GM21717 (cell line): ENCODE measurements around the gene ITPRIPL2.

ENCODE experiments used
- ATAC-seq: cut with Tn5 transposase; IDR thresholded peaks from one replicate; pipeline ENCODE4 v1.9.1; 2021; ENCODE audit warnings: mild to moderate bottlenecking, moderate library complexity; ENCODE audit not compliant: unreplicated experiment

The ITPRIPL2 gene

DNA sequence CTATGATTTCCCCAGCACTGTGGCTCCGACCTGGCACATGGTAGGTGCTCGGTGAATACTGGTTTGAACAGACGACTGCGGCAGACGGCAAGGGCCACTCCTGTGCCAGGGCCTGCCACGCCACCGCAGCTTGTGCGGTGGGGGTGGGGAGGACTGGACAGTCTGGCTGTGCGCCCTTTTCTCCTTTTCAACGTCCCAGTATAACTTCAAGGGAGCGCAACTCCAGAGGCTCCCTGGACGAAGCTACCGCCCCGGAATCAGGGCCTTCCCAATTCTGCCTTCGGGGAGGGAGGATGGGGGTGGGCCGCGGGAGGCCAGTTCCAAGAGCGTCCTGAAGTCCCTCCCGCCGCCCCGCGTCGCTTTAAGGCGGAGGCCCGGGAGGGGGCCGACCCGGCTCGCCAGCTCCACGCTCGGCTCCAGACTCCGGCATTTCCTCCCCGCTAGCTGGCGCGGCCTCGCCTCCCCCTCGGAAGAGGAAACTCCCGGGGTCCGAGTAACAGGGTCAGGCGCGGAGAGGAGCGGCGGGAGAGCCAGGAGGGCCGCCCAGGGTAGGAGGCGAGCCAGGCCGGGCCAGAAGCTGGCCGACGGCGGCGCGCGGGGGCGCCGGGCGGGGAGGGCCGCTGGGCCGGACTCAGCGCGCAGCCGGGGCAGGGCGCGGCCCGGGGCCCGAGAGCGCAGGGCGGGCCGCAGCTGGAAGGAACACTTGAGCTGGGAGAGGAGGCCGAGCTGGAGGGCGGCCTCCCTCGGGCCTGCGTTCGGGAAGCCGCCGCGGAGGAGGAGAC, at the start of gene ITPRIPL2:
Gene ITPRIPL2 (plus strand): TSS at position 388 of the 782 bp plus-strand sequence. CDS start 498 bp downstream, outside the sequence.
- no peak for ATAC-seq

DNA sequence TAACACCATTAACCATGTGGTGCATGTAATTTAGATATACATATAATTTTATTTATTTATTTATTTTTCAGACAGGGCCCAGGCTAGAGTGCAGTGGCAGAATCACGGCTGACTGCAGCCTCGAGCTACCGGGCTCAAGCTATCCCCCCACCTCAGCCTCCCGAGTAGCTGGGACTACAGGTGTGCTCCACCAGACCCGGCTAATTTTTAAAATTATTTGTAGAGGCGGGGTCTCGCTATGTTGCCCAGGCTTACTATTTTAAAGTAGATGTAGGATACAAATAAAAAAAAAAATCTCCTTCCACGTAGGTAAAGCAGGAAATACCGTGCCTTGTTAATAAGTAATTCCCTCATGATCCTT, 46.8 kb upstream of the ITPRIPL2 start:
- no peak for ATAC-seq

DNA sequence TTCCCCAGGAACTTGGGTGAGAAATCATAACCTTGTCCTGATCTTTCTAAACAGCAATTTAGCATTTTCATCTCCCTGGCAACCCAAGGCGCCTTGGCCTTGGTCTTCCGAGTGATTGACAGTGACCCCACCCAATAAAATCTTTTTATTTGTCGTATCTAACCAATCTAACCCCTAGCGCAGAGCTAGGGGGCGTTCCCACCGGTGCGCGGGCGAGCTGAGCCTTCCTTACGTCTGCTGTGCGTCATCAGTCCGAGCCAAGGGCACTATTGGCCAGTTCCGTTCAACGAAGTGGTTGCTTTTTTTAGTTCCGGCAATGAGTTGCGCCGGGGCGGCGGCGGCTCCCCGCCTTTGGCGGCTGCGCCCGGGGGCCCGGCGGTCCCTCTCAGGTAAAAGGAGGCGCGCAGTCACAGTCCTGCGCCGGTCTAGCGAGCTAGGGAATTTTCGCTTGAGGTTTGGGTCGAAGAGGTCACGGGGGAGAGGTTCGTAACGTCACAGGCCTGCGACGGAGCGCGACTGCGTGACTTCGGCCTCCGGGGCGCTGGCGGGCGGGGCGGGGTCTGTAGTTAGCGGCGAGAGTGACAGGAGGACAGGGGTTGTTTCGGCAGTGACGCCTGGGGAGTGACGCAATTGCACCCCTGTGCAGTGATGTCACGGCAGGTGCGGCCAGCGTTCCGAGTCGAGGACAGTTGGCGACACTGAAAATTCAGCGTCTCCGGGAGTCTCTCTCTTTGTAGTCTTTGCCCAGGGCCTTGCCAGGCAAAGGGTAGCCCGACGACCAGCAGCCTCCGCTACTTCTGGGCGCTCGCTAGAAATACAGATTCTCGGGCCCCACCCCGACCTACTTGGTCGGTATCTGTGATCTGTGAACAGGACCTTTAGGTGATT, 46.2 kb upstream of the ITPRIPL2 start, which contains the start of gene COQ7:
Gene COQ7 (plus strand): TSS at position 266 of the 888 bp plus-strand sequence. CDS start 51 bp downstream, at position 317.
- peak; percentile 92 for ATAC-seq

DNA sequence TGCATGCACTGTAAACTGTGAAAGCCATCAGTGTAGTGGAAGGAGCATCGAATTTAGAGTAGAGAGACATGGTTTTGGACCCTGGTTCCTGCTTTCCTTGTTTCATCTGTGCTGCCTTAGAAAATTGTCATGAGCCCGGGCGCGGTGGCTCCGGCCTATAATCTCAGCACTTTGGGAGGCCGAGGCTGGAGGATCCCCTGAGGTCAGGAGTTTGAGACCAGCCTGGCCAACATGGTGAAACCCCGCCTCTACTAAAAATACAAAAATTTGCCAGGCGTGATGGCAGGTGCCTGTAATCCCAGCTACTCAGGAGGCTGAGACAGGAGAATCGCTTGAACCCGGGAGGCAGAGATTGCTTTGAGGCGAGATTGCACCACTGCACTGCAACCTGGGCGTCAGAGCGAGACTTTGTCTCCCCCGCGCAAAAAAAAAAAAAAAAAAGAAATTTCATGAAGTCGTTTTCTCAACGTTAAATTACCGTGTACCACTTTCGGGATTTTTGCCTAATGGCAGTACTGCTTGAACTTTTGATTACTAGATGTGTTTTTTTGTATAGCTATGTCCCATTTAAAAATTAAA, 45.4 kb upstream of the ITPRIPL2 start:
- no peak for ATAC-seq

DNA sequence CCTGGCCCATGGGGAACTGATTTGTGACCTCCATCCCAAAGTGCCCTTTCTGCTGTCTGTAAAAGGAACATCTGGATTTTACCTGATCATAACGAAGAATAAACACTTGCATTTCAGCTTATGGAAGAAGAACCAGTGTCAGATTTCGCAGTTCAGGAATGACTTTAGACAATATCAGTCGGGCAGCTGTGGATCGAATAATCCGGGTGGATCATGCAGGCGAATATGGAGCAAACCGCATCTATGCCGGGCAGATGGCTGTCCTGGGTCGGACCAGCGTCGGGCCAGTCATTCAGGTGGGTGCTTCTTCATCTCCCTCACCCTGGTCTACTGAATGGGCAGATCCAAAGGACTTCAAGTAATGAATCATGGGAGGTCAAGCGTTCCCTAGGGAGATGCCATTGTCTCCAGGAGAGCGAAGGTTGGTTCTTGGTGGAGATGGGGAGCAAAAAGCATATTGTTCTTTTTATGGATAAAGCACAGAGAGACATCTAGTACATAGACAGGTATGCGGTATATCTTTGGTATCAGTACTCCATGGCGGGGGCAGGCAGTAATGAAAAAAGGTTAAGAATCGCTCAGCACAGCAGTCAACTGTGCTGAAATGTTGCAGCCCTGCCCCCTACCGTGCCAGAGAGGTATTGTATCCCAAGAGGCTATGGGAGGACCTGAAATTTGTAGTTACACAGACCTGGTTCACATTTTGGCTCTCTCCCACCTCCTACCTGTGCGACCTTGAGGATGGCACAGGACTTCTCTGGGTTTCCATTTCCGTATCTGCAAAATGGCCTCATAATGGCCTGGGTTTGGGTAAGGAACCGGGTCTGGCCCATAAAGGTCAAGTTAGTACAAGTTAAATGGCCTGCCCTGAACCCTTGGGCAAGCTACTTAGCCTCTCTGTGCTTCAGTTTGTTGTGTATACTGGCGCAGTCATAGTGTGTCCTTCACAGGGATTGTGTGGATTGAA, 41.7 kb upstream of the ITPRIPL2 start:
- no peak for ATAC-seq

DNA sequence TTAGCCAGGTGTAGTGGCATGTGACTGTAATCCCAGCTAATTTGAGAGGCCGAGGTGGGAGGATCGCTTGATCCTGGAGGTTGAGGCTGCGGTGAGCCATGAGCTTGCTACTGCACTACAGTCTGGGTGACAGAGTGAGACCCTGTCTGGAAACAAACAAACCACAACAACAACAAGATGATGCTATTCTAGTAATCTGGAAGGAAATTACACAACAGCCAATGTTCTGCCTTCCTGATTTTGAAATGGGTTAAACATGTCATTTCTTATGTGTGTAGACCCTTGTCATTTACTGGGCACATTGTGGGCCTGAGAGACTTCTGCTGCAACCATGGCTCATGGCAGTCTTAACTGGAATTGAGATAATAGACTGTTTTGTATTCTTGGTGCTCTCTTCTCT, 40.4 kb upstream of the ITPRIPL2 start:
- ATAC-seq: no peak

DNA sequence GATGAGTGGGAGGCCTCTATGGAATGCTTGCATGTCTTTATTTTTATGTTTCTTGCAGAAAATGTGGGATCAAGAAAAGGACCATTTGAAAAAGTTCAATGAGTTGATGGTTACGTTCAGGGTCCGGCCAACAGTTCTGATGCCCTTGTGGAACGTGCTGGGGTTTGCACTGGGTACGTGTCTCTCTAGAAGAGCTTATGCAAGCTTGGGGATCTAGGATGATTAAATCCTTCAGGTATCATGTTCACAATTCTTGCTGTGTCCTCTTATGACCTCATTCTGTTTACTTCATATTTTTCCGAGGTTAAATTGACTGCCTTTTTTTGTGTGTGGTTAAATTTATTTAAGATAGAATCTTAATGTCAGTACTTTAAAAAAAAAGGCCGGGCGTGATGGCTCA, 39.9 kb upstream of the ITPRIPL2 start:
- no peak for ATAC-seq

DNA sequence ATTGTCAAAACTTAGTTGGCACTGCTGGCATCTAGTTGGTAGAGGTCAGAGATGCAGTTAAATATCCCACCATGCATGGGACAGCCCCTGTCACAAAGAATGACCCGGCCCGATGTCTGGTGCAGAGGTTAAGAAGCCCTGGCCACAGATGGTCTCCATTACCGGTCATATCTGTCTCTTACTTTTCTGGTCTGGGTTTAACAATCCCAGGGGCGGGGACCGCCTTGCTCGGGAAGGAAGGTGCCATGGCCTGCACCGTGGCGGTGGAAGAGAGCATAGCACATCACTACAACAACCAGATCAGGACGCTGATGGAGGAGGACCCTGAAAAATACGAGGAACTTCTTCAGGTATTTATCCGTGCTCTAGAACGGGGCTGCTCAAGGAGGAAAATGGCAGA, 38.3 kb upstream of the ITPRIPL2 start:
- no peak for ATAC-seq

DNA sequence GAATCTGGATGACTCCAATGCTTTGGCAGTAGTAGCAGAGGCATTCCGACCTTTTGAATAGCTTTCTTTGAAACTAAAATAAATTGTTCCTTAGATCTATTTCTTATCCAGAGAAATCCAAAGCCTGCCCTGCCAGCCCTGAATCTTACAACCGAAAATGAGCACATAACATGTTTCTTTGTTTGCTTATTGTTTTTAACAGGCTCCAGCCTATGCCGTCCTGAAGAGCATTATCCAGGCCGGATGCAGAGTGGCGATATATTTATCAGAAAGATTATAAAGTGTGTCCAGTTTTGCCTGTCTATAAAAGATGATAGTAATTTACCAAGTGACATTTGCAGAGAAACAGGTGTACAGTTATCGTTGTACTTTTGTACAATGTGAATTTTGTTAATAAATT, 35.9 kb upstream of the ITPRIPL2 start:
- no peak for ATAC-seq

DNA sequence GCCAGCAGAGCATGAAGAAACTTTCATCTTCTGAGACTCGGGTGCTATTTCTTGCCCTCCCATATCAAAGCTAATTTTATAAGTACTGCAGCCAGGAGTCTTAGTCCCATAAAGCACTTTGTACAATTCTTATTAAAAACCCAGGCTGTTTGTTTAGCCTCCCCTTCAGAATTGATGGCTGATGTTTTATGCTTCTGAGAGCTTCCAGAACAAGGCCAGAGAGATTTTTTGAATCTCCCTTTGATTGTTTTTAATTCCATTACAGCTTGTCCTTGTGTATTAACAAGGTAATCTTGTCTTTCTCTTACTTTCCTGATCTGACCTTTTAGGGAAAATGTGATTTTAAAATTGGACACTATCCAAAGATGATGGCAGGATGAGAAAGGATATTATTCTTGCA, 30.1 kb upstream of the ITPRIPL2 start:
- no peak for ATAC-seq

DNA sequence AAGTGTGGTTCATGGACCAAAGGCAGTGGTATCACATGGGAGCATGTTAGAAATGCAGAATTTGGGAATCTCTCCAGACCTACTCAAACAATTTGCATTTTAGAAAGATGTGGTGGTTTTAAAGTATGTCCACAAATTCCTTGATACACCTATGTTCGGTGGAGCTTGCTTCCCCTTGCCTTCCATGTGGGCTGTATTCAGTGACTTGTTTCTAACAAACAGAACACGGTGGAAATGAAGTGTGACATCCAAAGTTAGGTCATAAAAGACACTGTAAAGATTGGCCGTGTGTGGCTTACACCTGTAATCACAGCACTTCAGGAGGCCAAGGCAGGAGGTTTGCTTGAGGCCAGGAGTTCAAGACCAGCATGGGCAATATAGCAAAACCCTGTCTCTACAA, 29.6 kb upstream of the ITPRIPL2 start:
- no peak for ATAC-seq

DNA sequence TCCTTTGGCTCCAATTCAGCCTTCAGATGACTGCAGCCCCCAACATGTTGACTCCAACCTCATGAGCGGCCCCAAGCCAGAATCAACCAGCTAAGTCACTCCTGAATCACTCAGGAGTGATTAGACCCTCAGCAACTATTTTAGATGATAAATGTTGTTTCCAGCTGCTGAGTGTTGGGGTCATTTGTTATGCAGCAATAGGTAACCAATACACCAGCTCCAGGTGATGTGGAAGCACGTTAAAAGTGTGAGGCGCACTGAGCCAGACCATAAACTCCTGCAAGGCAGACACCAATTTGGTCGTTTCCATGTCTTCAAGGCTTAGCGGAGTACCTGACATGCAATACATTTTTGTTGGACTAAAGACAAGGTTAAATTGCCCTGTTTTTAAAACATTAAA, 28.9 kb upstream of the ITPRIPL2 start:
- ATAC-seq: no peak

DNA sequence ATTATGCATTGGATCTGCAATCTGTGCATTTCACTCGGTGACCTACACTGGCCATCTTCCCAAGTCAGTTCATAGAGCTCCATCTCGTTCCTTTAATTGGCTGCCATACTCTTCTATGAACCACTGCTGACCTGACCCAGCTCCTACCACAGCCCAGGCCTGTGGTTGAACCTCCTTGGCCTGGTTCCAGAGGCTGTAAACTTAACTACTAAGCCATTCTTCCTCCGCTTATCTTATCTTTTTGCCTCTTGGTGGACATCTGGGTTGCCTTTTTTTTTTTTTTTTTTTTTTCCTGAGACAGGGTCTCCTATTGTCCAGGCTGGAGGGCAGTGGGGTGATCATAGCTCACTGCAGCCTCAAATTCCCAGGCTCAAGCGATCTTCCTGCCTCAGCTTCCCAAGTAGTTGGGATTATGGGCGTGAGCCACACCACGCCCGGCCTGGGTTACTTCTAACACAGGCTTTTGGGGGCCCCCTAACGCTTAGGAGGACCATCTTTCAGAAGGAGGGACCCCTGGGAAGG, 28.0 kb upstream of the ITPRIPL2 start:
- no peak for ATAC-seq

DNA sequence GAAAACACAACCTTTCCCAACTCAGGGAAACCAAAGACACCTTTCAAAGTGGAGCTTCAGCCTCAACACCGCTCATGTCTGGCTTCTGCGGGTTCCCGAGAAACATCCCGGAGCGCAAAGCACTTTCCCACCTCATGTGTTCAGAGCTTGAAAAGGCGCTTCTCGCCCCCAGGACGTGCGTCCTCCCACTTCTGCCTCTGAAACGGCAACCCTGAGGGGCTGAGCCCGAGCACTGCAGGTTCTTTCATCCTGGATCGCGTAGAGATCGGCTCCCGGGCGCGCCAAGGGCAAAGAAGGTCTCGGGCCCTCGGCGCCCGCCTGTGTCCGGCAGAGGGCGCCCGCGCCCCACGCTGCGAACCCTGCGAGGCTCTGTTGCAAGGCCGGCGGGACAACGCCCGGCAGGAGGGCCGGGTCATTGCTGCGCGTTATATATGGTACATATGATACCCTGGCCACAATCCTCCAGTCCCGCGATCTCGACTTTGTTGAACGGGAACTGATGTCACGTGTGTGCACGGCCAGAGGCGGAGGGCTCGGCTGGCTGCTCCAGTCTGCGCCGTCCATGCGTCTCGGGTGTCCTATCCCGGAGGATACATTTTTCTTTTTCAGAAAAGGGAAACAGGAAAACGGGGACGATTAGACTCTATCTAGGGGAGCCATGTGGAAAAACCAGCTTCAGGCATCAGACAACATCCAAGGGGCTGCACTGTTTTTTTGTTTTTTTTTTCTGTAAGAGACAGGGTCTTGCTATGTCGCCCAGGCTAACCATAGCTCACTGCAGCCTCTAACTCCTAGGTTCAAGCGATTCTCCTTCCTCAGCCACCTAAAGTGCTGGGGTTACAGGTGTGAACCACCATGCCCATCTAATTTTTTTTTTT, 27.2 kb upstream of the ITPRIPL2 start:
- peak; percentile 78 for ATAC-seq

DNA sequence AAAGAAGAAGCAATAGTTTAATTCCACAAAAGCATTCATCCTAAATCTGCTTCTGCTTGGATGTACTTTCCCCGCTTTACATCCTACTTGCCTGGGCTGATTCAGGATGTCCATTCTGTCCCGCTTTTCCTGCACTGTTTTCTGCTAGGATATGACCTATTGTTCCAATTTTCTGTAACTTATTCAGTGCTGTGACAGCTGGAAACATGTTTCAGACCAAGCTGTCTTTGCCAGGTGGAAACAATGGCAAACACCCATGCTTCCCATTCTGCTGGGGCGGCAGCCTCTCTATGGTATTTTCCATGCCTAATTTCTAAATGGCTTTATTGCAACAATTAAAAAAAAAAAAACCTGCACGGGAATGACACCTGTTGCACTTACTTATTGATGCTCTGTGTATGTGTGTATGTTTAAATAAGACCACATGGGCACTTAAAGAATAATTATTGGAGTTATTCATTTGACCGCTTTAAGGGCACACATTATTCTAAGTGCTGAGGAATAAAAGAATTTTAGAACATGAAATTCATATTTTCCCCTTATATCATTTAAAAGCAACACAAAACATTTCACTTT, 25.3 kb upstream of the ITPRIPL2 start:
- no peak for ATAC-seq

DNA sequence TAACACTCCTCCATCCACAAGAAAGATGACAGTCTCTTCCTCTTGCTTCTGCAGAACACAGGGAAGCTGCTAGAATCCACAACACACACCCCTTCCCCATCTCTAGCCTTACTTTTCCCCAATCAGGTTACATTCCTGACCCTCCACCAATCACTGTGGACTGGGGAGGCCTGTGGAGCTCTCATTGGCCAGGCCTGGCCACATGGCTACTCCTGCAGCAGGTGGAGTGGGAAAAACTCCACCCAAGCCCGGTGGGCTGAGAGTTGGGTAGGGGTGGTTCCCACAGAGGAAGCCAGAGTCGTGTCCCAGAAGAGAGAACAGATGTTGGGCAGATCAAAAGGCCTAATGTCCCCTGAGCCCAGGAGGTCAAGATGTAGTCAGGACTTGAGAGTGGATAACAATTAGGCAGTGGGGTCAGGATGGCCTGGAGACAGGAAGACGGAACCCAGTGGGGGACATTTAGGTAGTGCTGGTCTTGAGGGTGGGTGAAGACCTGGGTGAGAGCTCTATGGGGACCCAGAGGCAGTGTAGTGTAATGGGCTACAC, 24.3 kb upstream of the ITPRIPL2 start:
- ATAC-seq: no peak

DNA sequence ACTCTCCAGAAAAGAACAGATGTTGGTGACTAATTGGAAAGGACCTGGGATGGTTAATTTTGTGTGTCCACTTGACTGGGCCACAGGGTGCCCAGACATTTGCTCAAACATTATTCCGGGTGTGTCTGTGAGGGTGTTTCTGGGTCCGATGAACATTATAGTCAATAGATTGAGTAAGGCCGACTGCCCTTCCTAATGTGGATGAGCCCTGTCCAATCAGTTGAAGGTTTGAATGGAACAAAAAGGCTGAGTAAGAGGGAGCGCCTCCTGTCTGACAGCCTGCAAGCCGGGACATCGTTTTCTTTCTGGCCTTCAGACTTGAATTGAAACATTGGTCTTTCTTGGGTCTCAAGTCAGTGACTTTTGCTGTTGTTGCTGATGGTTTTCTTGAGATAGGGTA, 22.8 kb upstream of the ITPRIPL2 start:
- no peak for ATAC-seq

DNA sequence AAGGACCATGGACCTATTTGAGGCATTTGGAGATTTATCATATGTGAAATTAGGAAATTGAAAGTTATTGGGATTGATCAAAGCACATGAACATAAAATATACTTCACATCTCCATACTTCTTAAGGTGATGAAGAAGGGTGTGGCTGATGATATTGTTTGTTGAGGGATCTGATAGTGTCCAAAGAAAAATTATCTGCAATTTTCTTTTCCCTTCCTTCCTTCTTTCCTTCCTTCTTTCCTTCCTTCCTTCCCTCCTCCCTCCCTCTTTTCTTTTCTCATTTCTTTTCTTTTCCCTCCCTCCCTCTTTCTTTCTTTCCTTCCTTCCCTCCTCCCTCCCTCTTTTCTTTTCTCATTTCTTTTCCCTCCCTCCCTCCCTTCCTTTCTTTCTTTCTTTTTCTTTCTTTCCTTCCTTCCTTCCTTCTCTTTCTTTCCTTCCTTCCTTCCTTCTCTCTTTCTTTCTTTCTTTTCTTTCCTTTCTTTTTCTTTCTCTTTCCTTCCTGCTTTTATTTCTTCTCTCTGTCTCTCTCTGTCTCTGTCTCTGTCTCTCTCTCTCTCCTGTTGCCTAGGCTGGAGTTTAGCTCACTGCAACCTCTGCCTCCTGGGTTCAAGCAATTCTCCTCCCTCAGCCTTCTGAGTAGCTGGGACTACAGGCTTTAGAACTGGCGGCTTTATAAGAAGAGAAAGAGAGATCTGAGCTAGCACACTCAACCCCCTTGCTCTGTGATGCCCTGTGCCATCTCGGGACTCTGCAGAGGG, 20.9 kb upstream of the ITPRIPL2 start:
- ATAC-seq: no peak
